HG02571 (cell line): ENCODE data around the gene ALG9.

ENCODE experiments used
- ATAC-seq: cut with Tn5 transposase; IDR thresholded peaks from one replicate; pipeline ENCODE4 v1.9.1; 2021; ENCODE audit warnings: mild to moderate bottlenecking, moderate library complexity; ENCODE audit not compliant: unreplicated experiment

The ALG9 gene

DNA sequence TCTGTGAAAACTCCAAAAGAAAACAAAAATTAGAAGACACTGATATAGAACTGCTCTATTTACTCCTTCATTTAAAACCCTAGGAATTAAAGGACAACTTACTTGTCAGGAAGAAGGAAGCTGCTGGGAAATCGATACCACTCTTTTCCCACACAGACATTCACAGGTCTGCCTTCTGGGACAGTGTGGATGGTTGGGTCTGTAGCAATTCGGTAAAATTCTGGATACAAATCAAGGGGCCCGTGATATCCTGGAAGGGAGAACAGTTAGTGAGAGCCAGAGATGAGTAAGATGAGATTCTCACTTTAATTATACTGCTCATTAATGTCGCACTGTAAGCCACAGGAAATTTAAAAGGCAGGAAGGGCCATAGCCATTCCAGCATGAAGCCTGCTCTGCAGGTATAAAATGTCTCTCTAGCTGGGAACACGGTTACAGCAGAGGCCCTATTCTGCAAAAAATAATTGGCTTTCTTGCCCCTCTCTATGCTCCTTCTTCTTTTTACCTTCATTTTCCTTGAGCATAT is 34.0 kb downstream of the ALG9 start:
- no peak for ATAC-seq

DNA sequence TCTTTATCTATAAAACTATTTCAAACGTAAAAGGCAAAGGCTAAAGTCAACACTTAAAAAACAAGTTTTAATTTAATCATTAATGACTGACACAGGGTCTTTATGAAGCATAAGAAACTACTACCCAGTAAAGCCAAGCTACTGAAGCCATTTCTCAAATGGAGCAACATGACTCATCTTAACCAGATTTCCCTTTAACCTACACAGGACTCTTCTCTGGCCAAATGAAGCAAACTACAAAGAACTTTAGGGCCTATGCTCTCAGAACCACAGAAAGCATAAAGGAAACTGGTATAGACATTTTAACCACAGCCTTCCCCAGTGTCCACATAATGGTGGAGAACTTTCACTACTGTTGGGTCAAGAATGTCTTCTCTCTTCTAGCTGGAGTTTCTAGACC is 34.7 kb downstream of the ALG9 start:
- ATAC-seq = no peak

- ATAC-seq = no peak
Observed at GRCh38 chr11:111836162-111836561, 35.2 kb downstream of the ALG9 start.

DNA sequence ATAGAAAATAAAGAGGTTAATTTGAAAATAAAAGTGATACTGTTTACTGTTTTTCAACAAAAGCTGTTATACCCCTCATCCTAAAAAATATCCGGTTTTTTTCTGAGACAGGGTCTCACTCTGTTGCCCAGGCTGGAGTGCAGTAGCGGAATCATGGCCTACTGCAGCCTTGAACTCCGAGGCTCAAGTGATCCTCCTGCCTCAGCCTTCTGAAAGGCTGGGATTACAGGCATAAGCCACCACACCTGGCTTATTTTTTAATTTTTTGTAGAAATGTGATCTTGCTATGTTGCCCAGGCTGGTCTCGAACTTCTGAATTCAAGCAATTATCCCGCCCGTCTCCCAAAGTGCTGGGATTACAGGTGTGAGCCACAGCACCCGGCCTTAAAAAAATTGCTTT is 35.7 kb downstream of the ALG9 start:
- ATAC-seq = no peak

- ATAC-seq = no peak
Observed at GRCh38 chr11:111834432-111835163, 36.8 kb downstream of the ALG9 start.

GRCh38 chr11:111833524-111833923 is 37.9 kb downstream of the ALG9 start:
- no peak for ATAC-seq

- ATAC-seq = peak; percentile 82
Observed at GRCh38 chr11:111829185-111829968, 42.0 kb downstream of the ALG9 start.

GRCh38 chr11:111826322-111826950 is 44.9 kb downstream of the ALG9 start:
- no peak for ATAC-seq

- ATAC-seq = no peak
Observed at GRCh38 chr11:111823629-111824028, 47.8 kb downstream of the ALG9 start.

DNA sequence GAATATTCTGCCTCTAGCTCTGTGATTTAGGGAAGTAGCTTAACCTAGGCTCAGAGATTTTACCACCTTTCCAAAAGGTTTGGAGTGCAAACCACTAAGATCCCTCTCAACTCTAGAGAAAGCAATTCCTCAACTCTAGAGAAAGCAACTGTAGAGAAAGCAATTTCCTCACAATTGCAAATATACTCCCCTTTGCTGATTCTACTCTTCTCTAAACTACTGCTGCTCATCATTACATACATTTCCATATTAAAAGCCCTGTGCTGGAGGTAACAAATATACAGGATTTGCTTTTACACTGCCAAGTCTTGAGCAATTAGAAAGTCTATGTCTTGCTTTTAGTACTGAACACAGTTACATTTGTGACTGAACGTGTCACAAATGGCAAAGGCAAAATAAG is 48.2 kb downstream of the ALG9 start:
- ATAC-seq = no peak

DNA sequence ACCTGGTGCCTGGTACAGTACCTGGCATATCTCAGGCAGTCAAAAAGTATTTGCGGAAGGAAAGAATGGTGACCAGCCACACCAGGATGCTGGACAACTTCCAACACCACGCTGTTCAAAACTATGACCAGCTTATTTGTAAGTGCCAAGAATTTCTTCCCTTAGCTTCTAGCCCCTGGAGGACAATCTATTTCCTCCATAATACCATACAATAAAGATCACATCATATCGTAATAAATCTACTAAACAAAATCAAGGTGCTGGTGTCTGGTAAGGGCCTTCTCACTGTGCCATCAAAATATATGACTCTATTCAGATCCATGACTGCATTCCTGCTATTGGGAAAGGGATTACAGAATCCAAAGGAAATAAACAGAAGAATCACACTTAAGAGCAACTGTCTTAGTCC is 51.5 kb downstream of the ALG9 start:
- no peak for ATAC-seq

DNA sequence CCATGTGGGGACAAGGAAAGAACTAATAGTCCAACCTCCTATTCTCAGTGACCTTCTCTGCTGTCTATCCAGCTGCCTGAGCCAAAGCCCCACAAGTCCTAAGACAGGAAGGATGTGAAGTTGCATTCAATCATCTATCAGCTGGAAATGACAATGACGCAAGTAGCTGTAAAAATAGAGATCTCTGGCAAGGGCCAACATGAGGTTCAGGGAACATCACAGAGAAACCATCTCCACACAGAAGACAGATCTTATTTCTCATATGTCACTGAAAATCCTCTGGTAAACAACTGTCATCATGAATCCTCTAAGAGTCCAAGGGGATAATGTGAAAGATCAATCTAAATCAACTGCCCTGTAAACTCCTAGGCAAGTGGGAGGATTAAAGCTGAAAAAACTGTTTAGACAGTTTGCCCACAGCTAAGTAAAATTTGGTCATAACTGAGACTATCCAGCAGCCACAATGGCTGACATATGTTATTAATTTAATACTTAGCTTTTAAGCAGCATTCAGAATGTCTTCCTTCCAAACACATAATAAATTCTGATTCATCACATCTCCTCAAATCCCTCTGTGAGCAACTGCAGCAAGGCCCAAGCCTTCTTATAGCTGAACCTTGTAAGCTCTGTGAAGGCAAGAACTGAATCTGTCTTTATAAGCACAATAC is 52.1 kb downstream of the ALG9 start:
- ATAC-seq = no peak

DNA sequence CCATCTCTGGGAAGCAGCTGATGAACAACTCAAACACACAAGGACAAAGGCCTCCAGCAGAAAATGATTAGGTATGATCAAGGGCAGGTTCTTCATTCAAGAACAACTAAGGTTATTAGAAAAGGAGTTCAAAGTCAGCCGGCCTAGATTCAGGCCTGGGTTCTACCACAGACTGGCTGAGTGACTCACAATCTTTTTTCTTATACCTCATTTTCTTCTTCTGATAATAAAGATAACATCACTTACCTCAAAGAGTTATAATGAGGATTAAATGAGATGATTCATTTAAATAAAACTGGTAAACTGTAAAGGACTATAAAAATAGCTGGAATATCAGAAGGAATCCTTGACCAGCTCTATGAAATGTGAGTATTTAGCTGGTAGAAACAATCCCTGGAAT is 55.9 kb downstream of the ALG9 start:
- no peak for ATAC-seq

DNA sequence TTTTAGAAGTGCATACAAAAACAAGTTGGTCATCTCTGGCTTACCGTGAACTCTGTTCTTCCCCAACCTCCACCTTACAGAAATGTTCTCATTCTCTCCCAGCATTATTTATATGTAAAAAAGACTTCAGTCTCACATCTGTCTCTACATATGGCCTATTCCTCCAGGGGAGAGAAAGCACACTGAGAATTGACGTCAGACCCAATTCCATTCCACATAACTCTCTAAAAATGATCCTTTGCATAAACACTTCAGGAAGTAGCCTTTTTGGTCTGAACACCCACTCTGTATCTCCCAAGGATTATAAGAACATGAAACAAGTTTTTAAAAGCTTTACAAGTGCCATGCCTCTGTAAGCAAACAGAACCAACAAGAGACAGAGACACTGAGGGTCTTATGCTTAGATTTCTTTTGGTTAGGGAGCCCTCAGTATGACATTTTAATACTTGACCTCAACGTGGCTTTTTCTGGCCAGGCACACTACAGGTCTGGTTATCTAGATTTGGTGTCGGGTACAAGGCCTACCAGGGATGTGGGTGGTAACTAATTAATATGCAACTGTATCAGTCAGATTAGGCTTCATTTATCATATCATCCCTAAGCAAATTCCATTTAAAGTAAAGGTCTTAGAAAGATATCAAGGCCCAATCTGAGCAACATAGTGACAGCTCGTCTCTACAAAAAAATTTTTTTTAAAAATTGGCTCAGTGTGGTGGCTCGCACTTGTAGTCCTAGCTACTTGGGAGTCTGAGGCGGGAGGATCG is 56.6 kb downstream of the ALG9 start:
- ATAC-seq = no peak

GRCh38 chr11:111814106-111814505 is 57.3 kb downstream of the ALG9 start:
- no peak for ATAC-seq

- no peak for ATAC-seq
Observed at GRCh38 chr11:111812211-111812610, 59.2 kb downstream of the ALG9 start.

GRCh38 chr11:111811445-111811844 is 59.9 kb downstream of the ALG9 start:
- no peak for ATAC-seq

DNA sequence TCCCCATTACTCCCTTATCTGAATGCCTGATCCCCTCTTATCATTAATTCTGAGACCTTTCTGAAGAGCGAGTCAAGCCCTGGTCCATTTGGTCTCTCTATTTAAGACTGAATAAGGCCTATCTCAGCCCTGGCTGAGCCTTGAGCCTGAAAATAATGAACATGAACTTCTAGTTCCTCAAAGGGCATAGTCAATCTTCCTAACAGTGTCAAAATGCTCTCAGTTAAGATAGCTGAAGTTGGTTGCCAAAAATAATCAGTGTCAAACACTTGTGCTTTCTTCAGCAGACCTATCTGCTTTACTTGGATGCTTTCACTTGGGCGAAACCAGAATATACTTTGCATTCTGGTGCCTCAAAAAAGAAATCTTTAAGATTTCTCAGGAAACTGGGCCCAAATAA is 62.5 kb downstream of the ALG9 start:
- ATAC-seq = no peak

DNA sequence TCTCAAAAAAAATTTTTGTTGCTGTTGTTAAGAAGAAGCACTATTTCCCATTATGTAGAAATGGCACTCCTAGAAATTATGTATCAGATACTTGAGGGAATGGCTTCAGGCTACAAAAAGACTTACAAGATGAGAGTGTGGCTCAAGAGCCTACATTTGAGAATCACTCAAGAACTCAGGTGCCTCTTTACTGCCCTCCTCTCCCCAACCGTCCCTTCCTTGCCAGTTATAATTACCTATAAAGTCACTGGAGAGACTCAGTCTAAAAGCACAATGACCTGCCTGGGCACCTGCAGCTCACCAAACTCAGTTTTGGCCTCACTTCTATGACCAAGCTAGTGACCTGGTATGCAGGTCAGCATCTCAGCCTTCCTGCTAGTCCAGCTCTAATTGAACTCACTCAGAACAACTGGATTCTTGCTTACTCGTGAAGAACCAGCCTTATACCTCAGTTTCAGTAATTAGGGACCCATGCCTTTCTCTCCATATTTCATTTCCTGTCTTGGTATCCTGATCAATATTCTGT is 63.3 kb downstream of the ALG9 start:
- ATAC-seq = no peak

- ATAC-seq = no peak
Observed at GRCh38 chr11:111807076-111807475, 64.3 kb downstream of the ALG9 start.
